HG03066 (cell line): ENCODE data around the gene CYRIA.

ENCODE experiments used
- ATAC-seq: cut with Tn5 transposase; IDR thresholded peaks from one replicate; pipeline ENCODE4 v1.9.1; 2021; ENCODE audit warnings: low read depth; ENCODE audit not compliant: unreplicated experiment

The CYRIA gene

GRCh38 chr2:16633621-16634430 is 31.8 kb downstream of the CYRIA start:
- ATAC-seq = no peak

- no peak for ATAC-seq
Observed at GRCh38 chr2:16632598-16632997, 33.0 kb downstream of the CYRIA start.

DNA sequence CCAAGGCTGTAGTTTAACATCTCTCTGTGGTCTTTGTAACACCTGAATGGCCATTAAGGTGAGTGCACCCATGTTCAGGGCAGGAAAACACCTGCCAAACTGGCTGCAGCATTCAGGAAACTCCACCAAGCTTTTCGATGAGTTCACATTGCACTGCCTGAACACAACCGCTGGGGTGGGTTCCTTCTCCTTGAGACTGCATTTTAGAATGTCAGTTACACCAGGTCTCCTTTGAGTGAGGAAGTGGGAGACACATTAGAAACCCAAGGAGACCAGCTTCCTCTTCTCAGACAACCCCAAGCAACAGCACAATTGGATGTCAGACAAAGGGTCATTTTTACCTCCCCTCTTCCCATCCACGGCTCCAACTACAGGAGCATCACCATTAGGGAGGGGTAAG is 35.2 kb downstream of the CYRIA start:
- ATAC-seq = no peak

DNA sequence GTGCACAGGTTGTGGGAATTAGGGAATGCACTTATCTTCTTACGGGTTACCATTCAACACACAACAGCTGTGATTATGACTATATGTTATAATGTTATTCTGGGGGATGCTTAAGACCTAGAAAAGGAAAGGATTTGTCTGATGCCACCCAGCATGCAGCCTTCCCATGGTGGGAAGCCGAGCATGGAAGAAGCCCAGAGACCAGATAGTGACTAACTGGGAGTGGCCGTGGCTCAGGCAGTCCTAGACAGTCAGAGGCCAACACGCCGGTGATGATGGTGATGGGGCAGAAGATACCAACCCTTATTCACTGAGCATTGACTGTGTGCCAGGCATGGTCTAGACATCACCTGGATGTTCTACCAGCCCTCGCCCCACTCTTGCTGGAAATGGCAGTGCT is 35.9 kb downstream of the CYRIA start:
- no peak for ATAC-seq

- no peak for ATAC-seq
Observed at GRCh38 chr2:16629044-16629443, 36.6 kb downstream of the CYRIA start.

DNA sequence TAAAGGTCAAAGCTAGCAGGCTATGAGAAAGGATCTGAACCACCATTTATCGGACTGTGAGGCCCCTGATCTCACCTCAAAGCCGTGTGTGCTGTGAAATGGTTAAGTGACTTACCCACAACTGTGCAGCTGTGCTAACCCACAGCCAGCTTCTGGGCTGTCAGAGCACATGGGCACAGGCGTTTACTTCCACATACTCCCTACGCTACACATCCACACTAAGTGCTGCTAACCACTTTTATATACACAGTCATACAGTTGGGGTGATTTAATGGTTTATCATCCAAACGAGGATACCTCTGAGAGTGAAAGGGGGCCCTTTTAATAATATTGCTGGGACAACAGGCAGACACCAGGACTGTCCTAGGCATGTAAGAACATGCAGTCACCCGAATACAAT is 37.3 kb downstream of the CYRIA start:
- no peak for ATAC-seq

DNA sequence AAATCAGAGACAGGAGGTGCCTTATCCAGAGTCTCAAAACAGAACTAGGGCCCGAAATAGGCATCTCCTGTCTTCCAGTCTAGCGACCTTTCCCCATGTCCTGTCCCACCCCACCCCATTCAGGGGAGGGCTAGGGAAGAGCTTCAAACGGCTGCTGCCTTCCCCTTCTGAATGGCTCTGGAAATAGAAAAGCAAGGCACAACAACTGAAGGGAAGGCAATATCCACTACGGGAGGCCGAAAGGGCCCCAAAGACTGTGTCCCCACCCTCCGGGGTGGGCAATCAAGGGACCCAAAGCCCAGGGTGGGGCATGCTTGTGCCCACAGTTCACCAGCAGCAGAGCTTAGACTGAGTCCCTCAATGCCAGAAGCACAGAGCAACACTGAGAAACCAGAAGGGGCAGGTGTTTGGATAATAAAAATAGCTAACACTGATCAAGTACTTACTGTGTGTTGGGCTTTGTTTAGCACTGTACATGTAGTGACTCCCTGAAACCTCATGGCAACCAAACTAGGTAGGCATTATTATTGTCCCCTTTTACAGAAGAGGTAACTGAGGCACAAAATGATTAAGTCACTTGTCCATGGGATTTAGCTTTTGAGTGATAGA is 38.5 kb downstream of the CYRIA start:
- ATAC-seq = no peak

- no peak for ATAC-seq
Observed at GRCh38 chr2:16626497-16626896, 39.1 kb downstream of the CYRIA start.

- ATAC-seq = peak; percentile 67
Observed at GRCh38 chr2:16625759-16626158, 39.9 kb downstream of the CYRIA start.

DNA sequence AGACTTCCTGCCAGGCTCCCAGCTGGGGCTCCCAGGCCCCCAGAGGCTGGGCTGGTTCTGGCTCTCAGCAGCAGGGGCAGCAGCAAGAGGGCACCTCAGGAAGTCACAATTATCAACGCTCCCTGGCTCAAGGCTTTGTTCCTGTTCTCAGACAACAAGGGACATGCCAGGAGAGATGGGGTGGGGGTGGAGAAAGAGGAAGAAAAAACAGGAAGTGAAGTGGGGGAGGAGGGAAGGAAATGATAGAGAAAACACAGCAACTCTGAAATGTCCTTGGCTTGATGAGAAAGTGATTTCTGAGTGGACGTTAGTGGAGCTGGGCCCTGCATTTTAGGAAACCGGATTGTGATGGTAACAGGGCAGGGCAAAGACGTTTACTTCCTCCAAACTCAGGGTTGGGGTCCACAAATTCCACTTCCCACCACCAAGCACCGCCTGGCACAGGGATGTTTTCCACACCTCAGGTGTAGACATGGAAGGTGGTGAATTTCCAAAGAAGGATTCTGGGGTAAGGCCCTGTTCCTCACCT is 40.4 kb downstream of the CYRIA start:
- ATAC-seq = peak; percentile 3

DNA sequence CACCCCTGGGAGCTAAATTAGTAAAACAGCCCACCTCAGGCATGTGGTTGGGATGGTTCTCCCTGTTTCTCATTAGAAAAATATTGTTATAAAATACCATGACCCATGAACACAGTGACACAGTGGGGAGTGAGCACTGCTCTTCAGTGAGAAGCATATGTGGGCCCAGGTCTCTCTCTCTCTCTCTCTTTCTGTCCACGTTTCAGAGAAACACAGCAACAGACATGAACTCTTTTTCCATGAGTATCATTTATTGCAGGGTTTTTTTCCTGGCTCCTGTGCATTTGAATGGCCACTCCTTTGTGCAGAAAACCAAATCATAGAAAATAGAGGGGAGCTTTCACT is 41.2 kb downstream of the CYRIA start:
- no peak for ATAC-seq

DNA sequence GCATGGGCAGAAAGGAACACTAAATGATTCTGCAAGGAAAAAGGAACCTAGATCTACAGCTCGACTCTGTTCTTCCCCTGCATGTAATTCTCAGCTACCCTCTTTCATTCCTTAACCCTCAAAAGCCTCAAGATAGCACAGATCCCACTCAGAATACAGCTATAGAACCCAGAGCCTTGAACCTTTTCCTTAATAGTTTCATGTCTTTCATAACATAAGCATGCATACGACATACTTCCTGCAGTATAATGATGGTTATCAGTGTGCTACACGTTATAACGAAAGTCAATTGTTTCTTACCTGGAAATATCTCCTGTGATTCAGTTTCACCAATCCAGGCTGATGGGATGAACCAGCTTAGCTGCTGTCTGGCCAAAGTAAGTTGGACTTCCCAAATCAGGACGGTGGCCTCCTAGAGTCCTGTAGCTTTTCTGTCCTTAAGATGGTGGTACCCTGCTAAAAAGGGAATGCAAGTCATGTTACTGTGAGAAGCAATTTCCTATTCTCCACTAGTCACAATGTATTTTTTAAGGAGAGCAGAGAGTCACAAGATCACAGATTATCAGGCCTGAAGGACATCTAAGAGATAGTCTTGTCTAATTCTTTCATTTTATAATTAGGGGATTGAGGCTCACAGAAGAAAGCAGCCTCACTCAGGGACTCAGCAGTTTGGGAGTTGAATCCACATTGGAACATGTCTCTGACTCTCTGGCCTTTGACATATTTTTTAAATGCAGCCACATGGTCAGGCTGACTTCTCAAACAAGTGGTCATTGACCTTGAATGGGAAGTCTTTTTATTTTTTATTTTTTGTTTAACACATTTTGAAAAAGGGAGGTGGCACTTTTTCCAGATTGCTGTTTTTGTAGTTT is 41.8 kb downstream of the CYRIA start:
- no peak for ATAC-seq

DNA sequence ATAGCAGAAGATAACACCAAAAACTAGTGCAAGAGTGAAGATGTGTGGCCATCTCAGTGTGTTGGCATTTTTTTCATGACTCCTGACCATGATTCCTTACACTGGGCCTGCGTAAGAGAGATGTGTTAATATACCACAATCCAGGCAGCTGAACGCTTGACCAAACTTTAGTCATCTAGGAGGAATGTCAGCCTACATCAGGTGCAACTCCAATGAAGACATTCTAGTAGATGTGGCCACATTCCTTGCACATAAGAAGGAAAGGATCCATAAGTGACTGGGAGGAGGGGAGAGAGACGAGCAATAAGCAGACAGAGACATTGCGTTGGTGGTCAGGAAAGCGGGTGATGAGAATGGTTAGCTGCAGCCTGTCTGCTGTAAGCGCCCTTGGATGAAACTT is 42.6 kb downstream of the CYRIA start:
- ATAC-seq = no peak

GRCh38 chr2:16622399-16622968 is 43.1 kb downstream of the CYRIA start:
- ATAC-seq = no peak

DNA sequence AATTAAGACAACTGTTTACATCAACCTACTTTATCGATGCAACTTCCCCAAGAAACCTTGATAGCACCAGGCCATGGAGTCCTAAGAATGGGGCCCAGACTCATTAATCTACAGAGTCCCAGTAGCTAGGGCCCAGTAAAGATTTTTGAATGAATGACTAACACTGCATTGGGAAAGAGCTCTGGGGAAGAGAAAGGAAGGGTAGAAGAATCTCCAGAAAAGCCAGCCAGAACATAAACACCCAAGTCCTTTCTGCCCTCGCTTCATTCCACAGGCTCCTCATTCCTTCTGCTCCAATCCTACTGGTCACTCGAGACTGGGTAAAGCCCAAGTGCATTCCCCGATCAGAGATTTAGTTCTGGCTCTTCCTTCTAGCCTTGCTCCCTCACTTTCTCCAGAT is 44.3 kb downstream of the CYRIA start:
- ATAC-seq = no peak

DNA sequence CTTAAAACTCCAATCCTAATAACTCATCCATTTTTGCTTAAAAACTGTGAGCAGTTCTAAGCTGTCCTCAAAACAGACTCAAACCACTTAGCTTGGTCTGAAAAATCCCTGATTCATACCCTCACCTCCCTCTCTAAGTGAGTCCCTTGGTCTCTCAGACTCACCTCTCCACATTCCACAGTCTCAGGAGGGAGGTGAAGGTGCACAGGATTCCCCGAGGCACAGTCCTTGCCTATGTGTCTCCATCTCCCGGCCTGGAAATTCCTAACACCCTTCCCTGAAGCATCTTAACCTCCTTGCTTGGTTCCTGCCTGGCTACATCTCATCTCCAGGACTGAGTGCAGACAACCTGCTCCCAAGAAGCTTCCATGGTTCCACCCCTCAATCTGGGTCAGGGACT is 45.0 kb downstream of the CYRIA start:
- no peak for ATAC-seq

DNA sequence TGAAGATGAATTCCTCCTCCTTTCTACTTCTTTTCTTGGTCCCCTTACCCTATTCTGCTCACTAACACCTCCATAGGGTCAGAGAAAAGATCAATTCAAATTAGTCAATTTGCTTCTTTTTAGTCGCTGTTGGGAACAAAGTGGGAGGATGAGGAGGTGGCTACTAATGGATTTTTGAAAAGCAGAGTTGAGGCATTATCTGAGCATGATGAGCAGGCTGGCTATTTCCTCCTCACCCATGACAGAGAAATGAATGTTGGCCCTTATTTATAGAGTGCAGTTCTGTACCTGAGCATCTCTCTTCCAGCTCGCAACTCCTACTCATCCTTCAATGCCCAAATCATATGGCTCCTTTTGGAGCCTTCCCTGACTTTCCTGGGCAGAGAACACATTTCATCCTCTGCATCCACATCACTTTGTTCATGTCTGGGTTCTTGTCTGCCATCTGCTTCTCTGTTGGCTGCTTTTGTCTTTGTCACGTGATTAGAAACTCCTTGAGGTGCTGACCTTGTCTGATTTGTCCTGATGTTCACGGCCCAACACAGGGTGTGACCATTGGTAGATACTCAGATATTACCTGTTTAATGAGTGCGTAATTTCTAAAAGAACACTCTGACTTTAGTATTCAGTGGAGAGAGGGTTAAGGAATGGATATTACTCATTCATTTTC is 45.9 kb downstream of the CYRIA start:
- ATAC-seq = no peak

GRCh38 chr2:16617282-16618266 is 48.1 kb downstream of the CYRIA start:
- ATAC-seq = no peak
